Right atrium auricular region (tissue), 2 donors: ENCODE measurements around the gene SLC25A23. TPM values are rescaled to one million over a fixed set of nuclear protein-coding genes. Genes with fewer than 3 reads are reported as not detected.
"Not testable (repeated sequence)": the region's sequence is repeated elsewhere in the genome, so short reads cannot be mapped to it uniquely, and the experiment has no call there.

Experiments used
- DNase-seq: peaks from one replicate; pipeline ENCODE4 v3.0.0-alpha.2; 2019; ENCODE audit warnings: low spot score
- H3K27ac ChIP-seq, 2 donors: fragments of 200-600 bp; sonication (generic); 1 replicate in 1 of 2; 2 replicates in 1 of 2; pipeline ENCODE4 v1.5.1; 2016 to 2019
- H3K27me3 ChIP-seq, 2 donors: fragments of 200-600 bp; sonication (generic); one replicate each; pipeline versions ENCODE4 v1.5.1 to v1.6.0; 2017 to 2019
- H3K36me3 ChIP-seq: fragments of 200-600 bp; sonication (generic); one replicate; pipeline ENCODE4 v1.5.1; 2016
- H3K4me1 ChIP-seq, 2 donors: fragments of 200-600 bp; sonication (generic); one replicate each; pipeline versions ENCODE4 v1.5.1 to v1.6.0; 2017 to 2019
- H3K4me3 ChIP-seq, 2 donors: fragments of 200-600 bp; sonication (generic); 1 replicate in 1 of 2; 2 replicates in 1 of 2; pipeline ENCODE4 v1.5.1; 2017 to 2019; ENCODE audit warnings: mild to moderate bottlenecking in 1 of 2, moderate library complexity in 1 of 2
- H3K9me3 ChIP-seq, 2 donors: fragments of 200-600 bp; sonication (generic); one replicate each; pipeline ENCODE4 v1.5.1; 2019
- CTCF ChIP-seq, 2 donors: fragments of 200-600 bp; sonication (generic); IDR thresholded peaks; one replicate each; pipeline ENCODE4 v1.5.1; 2019; ENCODE audit warnings: antibody characterized with exemption in 2 of 2
- total RNA-seq, 2 donors: library from RNA; depleted of rRNA; stranded (reverse); fragments of >200 nt; gene quantifications; one replicate each; pipeline ENCODE4 v1.1.0, GENCODE V29; 2016

The SLC25A23 gene
- total RNA-seq, 2 donors from 2014 or later = 88.7 to 103 TPM

GRCh38 chr19:6409346-6409745, 50.2 kb downstream of the SLC25A23 start:
- no peak for TF ChIP-seq CTCF (IDR thresholded peaks at IDR 0.05)
- Histone ChIP-seq H3K9me3 (no peaks in the 10 kb centered on the region), H3K36me3 (peaks cover 11% of the 10 kb centered on the region), H3K4me1 (no peaks in the 10 kb centered on the region), H3K27ac (no peak overlapping the region), H3K4me3 (no peak overlapping the region), H3K27me3 (no peaks in the 10 kb centered on the region)
- DNase-seq = no peak

GRCh38 chr19:6406401-6406800, 53.2 kb downstream of the SLC25A23 start:
- no peak overlapping the region for H3K27ac ChIP-seq
- no peak for TF ChIP-seq CTCF (IDR thresholded peaks at IDR 0.05)
- no peaks in the 10 kb centered on the region for H3K27me3 ChIP-seq
- DNase-seq = no peak
- H3K4me1 ChIP-seq = no peaks in the 10 kb centered on the region
- no peaks in the 10 kb centered on the region for H3K36me3 ChIP-seq
- H3K9me3 ChIP-seq = no peaks in the 10 kb centered on the region
- no peak overlapping the region for H3K4me3 ChIP-seq

GRCh38 chr19:6402837-6403608, 56.6 kb downstream of the SLC25A23 start:
- Histone ChIP-seq H3K4me3 (no peak overlapping the region), H3K27ac (no peak overlapping the region), H3K9me3 (no peaks in the 10 kb centered on the region), H3K36me3 (no peaks in the 10 kb centered on the region), H3K27me3 (no peaks in the 10 kb centered on the region), H3K4me1 (no peaks in the 10 kb centered on the region)
- TF ChIP-seq CTCF (IDR thresholded peaks at IDR 0.05) = no peak
- no peak for DNase-seq

- H3K4me1 ChIP-seq = no peaks in the 10 kb centered on the region
- TF ChIP-seq CTCF (IDR thresholded peaks at IDR 0.05) = no peak
- H3K4me3 ChIP-seq = no peak overlapping the region
- no peaks in the 10 kb centered on the region for H3K36me3 ChIP-seq
- H3K9me3 ChIP-seq = no peaks in the 10 kb centered on the region
- H3K27me3 ChIP-seq = no peaks in the 10 kb centered on the region
- DNase-seq = no peak
- H3K27ac ChIP-seq = no peak overlapping the region
Observed at GRCh38 chr19:6402058-6402457, 57.5 kb downstream of the SLC25A23 start.

GRCh38 chr19:6400062-6400944, 59.3 kb downstream of the SLC25A23 start:
- not testable (repeated sequence) for H3K36me3 ChIP-seq, H3K4me1 ChIP-seq, DNase-seq, H3K27me3 ChIP-seq, H3K27ac ChIP-seq, H3K9me3 ChIP-seq, H3K4me3 ChIP-seq

GRCh38 chr19:6396305-6396704, 63.3 kb downstream of the SLC25A23 start:
- Histone ChIP-seq H3K36me3 (peaks cover 3% of the 10 kb centered on the region), H3K9me3 (no peaks in the 10 kb centered on the region), H3K4me1 (peaks cover 0 to 20% of the 10 kb centered on the region in 2 donors), H3K4me3 (no peak overlapping the region), H3K27ac (no peak overlapping the region), H3K27me3 (no peaks in the 10 kb centered on the region)
- no peak for TF ChIP-seq CTCF (IDR thresholded peaks at IDR 0.05)
- no peak for DNase-seq
